Fibroblast of mammary gland (primary cell): ENCODE results near the gene LRRC32.

ENCODE experiments used
- DNase-seq: peaks from one replicate; pipeline ENCODE4 v3.0.0-alpha.2; 2010; ENCODE audit warnings: low read depth
- H3K4me3 ChIP-seq: 2 replicates; pipeline ENCODE4 v1.5.1; 2011; ENCODE audit warnings: low read depth, mild to moderate bottlenecking, low read length, moderate library complexity; ENCODE audit not compliant: control insufficient read depth
- CTCF ChIP-seq: conservative IDR thresholded peaks from 2 replicates; pipeline ENCODE4 v1.5.1; 2011; ENCODE audit warnings: low read depth, low read length, inconsistent platforms; ENCODE audit not compliant: control insufficient read depth, insufficient read depth

The LRRC32 gene, protein sequence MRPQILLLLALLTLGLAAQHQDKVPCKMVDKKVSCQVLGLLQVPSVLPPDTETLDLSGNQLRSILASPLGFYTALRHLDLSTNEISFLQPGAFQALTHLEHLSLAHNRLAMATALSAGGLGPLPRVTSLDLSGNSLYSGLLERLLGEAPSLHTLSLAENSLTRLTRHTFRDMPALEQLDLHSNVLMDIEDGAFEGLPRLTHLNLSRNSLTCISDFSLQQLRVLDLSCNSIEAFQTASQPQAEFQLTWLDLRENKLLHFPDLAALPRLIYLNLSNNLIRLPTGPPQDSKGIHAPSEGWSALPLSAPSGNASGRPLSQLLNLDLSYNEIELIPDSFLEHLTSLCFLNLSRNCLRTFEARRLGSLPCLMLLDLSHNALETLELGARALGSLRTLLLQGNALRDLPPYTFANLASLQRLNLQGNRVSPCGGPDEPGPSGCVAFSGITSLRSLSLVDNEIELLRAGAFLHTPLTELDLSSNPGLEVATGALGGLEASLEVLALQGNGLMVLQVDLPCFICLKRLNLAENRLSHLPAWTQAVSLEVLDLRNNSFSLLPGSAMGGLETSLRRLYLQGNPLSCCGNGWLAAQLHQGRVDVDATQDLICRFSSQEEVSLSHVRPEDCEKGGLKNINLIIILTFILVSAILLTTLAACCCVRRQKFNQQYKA

DNA sequence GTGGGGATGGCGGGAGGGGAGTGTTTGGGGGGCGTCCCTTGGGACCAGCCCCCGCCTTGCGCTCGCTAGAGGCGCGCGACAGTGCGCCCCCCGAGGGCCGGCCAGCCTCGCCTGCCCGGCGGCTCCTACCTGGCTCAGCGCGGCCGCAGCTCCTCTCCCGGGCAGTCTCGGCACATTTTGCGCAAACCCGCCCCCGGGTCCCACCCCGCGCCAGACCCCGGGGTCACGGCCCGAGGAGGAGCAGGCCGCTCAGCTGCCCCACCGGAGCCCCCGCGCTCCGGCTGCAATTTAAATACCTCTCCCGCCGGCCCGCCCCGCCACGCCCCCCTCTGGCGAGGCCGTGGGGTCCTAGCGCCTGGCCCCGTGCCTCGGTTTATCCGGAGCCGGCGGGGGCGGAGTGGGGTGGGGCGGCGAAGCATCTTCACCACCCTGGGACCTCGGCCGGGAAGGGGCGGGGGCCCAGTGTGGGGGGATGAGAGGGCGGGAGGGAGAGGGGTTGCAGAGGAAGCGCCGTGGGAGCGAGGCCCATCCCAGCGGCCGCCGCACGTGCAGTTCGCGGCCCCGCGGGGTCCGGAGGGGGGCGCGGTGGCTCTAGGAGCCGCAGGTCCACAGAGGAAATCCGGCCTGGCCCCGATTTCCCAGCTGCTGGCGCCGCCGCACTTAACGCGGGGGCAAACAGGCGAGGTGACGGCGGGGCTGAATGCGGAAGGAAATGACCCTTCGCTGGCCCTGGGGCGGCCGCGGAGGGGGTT is at the start of gene LRRC32:
Gene LRRC32, minus strand, starts transcription at position 263 of the 752 bp plus-strand sequence. CDS start 4,793 bp downstream, outside the sequence.
- peak within 1 kb of the TSS; percentile 42 for H3K4me3 ChIP-seq
- no peak for DNase-seq
- no peak for TF ChIP-seq CTCF

- no peak for DNase-seq
- H3K4me3 ChIP-seq, result no peak overlapping the region
- no peak for TF ChIP-seq CTCF
These were observed 49.1 kb upstream of the LRRC32 start for GRCh38 chr11:76719686-76720085.

DNA sequence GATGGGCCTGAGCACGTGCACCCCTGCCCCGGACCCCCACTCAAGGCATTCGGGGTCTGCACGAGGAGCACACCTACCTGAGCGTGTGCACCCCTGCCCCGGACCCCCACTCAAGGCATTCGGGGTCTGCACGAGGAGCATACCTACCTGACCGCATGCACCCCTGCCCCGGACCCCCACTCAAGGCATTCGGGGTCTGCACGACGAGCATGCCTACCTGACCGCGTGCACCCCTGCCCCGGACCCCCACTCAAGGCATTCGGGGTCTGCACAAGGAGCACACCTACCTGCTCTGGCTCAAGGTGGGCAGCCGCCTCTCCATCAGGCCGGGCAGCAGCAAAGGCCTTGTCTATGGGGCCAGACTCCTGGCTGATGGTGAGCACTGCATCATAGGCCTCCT is 48.7 kb upstream of the LRRC32 start:
- TF ChIP-seq CTCF, result no peak
- no peak for DNase-seq
- H3K4me3 ChIP-seq, result no peak overlapping the region

DNA sequence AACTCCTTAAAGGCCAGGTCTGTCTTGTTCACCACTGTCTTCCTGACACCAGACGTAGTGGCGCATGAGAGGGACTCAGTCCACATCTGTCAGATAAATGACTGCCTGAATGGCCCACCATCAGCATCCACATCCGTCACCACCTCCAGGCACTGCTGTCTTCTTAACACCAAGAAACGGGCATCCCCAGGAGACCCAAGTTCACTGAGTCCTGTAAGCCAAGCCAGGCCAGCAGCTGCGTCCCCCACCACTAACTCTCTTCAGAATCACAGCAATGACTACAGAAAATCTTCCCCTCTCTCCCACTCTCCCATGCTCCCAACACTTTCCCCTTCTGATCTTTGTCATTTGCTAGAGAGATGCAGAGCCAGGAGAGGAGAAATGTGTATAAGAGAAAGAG is 47.3 kb upstream of the LRRC32 start:
- no peak for DNase-seq
- H3K4me3 ChIP-seq, result no peak overlapping the region
- TF ChIP-seq CTCF, result no peak

DNA sequence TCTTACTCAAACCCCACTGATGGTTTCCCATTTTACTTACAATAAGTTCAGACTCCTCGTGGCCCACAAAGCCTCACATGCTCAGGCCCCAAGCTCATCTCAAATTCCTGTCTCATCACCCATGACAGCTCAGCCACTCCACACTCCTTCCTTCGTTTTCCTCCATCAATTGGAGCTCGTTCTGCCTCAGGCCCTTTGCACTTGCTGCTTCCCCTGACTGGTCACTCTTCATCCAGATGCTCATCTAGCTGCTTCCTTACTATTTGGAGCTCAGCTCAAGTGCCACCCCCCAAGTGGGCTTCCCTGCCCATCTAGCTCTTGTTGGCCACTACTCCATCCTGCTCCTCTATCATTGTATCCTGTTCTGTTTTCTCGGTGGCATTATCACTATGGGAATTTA is 46.8 kb upstream of the LRRC32 start:
- DNase-seq, result no peak
- TF ChIP-seq CTCF, result no peak
- no peak overlapping the region for H3K4me3 ChIP-seq

DNA sequence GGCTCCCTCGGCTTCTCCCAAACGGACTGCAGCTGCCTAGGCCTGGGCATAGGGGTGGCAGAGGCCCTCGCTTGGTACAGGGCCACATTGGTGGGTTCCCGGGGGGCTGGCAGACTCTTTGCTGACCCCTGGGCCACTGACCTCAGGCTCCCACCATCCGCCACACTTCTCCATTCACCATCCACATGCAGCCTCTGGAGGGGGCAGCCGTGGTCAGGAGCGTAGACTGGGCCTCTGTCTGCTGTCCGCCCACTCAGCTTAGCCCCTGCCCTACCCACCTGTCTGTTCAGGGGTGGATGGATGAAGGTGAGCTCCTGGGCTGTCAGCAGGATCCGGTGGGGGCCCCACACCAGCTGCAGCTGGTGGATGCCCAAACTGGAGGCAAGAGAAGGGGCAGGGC is 45.7 kb upstream of the LRRC32 start:
- TF ChIP-seq CTCF, result no peak
- DNase-seq, result no peak
- H3K4me3 ChIP-seq, result no peak overlapping the region
